ENCODE results near the gene ZNF519. TPM values are rescaled to one million over a fixed set of nuclear protein-coding genes. Genes with fewer than 3 reads are reported as not detected.
"Not testable (repeated sequence)": the region's sequence is repeated elsewhere in the genome, so short reads cannot be mapped to it uniquely, and the experiment has no call there.

The ZNF519 gene
- total and polyA plus RNA-seq, 2 of the 8 experiments (the other 6 are each of a cell fraction or from before 2014, with no cell fraction given) = 24.0 to 38.6 TPM

GRCh38 chr18:14147935-14148865, 16.0 kb upstream of the ZNF519 start:
- POLR2A ChIA-PET (ENCODE audit: partially characterized antibody); H3K23me2 ChIP-seq (ENCODE audit: low read depth, low read length); H4K8ac ChIP-seq (ENCODE audit: extremely low read depth, insufficient read depth, low read length); H2AK5ac ChIP-seq (ENCODE audit: low read depth, low read length); CTCF ChIA-PET (ENCODE audit: partially characterized antibody); H3K14ac ChIP-seq (ENCODE audit: insufficient read length); H4K20me1 ChIP-seq (replicated peaks in 1 of 2; ENCODE audit: control insufficient read depth in 1 of 2, insufficient read depth in 2 of 2, low read length in 2 of 2); H2AFZ ChIP-seq (ENCODE audit: low read length); H3K4ac ChIP-seq (replicated peaks; ENCODE audit: insufficient read length, low read depth, low read length); H2BK12ac ChIP-seq (ENCODE audit: low read depth, low read length); H3K4me1 ChIP-seq (replicated peaks in 1 of 4; ENCODE audit: control insufficient read depth in 3 of 4, insufficient read depth in 4 of 4, low read length in 3 of 4); H3K4me3 ChIP-seq (ENCODE audit: extremely low read depth in 1 of 4, insufficient read depth in 2 of 4, low read depth in 3 of 4, low read length in 4 of 4); H3K23ac ChIP-seq (ENCODE audit: insufficient read length); H3K56ac ChIP-seq (replicated peaks; ENCODE audit: insufficient read length, low read depth, low read length); H3K9ac ChIP-seq (replicated peaks in 1 of 4; ENCODE audit: extremely low read depth in 1 of 4, low read depth in 3 of 4, low read length in 3 of 4); H3K27ac ChIP-seq (ENCODE audit: low read depth, low read length); H3K79me1 ChIP-seq (ENCODE audit: low read depth, low read length); H4K91ac ChIP-seq (replicated peaks; ENCODE audit: insufficient read length, low read length); H3K79me2 ChIP-seq (ENCODE audit: control insufficient read depth in 1 of 2, insufficient read depth in 2 of 2, low read length in 2 of 2); H2BK20ac ChIP-seq (ENCODE audit: low read length); H2BK120ac ChIP-seq (replicated peaks; ENCODE audit: low read depth, low read length); H2BK15ac ChIP-seq (ENCODE audit: low read length); H3K36me3 ChIP-seq (ENCODE audit: control insufficient read depth in 2 of 4, insufficient read depth in 4 of 4, low read length in 3 of 4); H2BK5ac ChIP-seq (ENCODE audit: low read depth, low read length); H3K4me2 ChIP-seq (ENCODE audit: insufficient read depth in 1 of 2, low read depth in 2 of 2, low read length in 2 of 2); H3K18ac ChIP-seq (ENCODE audit: extremely low read depth, low read length); DNase-seq (ENCODE audit: low read depth in 1 of 2, low spot score in 2 of 2); H4K5ac ChIP-seq (ENCODE audit: insufficient read length, low read depth, low read length); H3K27me3 ChIP-seq (replicated peaks in 1 of 4; ENCODE audit: control insufficient read depth in 3 of 4, extremely low read depth in 1 of 4, insufficient read depth in 3 of 4, low read length in 3 of 4); FAIRE-seq: not testable (repeated sequence)
- WGBS, 2 experiments (ENCODE audit: extremely low coverage in 1 of 2, insufficient coverage in 1 of 2, insufficient read length in 1 of 2, insufficient replicate concordance in 2 of 2, low coverage in 1 of 2, low lambda C conversion rate in 2 of 2, missing lambda C conversion rate in 1 of 2) = 86% methylated on average over 19 of the region's 24 CpGs; no CpG with 5 or more reads in 1 of the 2 experiments
- peaks cover 10 to 78% of the 10 kb centered on the region in 2 experiments; a peak in 3 of 4 replicates for H3K9me3 ChIP-seq (ENCODE audit: insufficient read depth in 2 of 2, low read depth in 1 of 2, low read length in 1 of 2)

Measured in H1 (cell line).